ENCODE measurements around the gene ANXA6. TPM values are rescaled to one million over a fixed set of nuclear protein-coding genes. Genes with fewer than 3 reads are reported as not detected.

ANXA6 gene
- total RNA-seq, 1 experiment from 2014 or later = 95.9 TPM

DNA sequence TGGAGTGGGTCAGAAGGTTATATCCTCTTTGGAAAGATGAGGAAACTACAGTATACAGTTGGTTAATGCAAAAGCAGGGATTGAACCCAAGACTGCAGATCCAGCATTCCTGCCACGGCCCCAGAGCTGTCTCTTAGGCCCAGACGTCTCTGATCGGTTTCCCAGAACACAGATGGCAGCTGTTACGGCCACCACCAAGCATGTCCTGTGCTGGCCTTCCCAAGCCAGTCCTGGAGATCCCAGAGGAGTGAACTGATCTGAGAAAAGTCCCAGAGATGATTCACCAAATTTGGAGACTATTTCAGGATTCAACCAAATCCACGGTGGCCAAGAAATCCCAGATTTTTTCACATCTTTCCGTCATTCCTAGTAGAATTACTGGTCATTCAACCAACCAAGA lies 96.8 kb downstream of the ANXA6 start:
- no TSS peak for BruUV-seq (replicated peaks)
- Histone ChIP-seq H3K9me3 (ENCODE audit: low read depth, low read length, poor library complexity, severe bottlenecking) (no peaks in the 10 kb centered on the region), H3K36me3 (ENCODE audit: insufficient read depth, low read length, poor library complexity, severe bottlenecking) (no peaks in the 10 kb centered on the region), H3K4me1 (ENCODE audit: insufficient read depth, low read length, poor library complexity, severe bottlenecking) (no peaks in the 10 kb centered on the region), H3K27ac (ENCODE audit: low read depth, low read length, poor library complexity, severe bottlenecking) (no peak overlapping the region), H3K27me3 (replicated peaks; ENCODE audit: insufficient read depth, low read depth, low read length, poor library complexity) (no peaks in the 10 kb centered on the region), H3K4me3 (ENCODE audit: low read depth, low read length, poor library complexity, severe bottlenecking) (no peak overlapping the region)
- CTCF ChIA-PET = interaction anchor here (1.2 kb wide), 1 partner anchor 9 kb away, joined by 5 read pairs; no protein-coding TSS in a partner anchor
- no peak for DNase-seq (ENCODE audit: low spot score)
- intact Hi-C loops (cut with micrococcal nuclease; ENCODE audit: unreplicated experiment) = no loop called here
- TF ChIP-seq, protein P1, sequence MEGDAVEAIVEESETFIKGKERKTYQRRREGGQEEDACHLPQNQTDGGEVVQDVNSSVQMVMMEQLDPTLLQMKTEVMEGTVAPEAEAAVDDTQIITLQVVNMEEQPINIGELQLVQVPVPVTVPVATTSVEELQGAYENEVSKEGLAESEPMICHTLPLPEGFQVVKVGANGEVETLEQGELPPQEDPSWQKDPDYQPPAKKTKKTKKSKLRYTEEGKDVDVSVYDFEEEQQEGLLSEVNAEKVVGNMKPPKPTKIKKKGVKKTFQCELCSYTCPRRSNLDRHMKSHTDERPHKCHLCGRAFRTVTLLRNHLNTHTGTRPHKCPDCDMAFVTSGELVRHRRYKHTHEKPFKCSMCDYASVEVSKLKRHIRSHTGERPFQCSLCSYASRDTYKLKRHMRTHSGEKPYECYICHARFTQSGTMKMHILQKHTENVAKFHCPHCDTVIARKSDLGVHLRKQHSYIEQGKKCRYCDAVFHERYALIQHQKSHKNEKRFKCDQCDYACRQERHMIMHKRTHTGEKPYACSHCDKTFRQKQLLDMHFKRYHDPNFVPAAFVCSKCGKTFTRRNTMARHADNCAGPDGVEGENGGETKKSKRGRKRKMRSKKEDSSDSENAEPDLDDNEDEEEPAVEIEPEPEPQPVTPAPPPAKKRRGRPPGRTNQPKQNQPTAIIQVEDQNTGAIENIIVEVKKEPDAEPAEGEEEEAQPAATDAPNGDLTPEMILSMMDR (conservative IDR thresholded peaks at IDR 0.05; ENCODE audit: low read depth, low read length) = no peak
- no peak for TF ChIP-seq EZH2 (IDR thresholded peaks at IDR 0.05; ENCODE audit: borderline replicate concordance, low read depth, low read length, poor library complexity, severe bottlenecking)
- POLR2A ChIA-PET (ENCODE audit: low non-redundant PET) = no interaction called here

DNA sequence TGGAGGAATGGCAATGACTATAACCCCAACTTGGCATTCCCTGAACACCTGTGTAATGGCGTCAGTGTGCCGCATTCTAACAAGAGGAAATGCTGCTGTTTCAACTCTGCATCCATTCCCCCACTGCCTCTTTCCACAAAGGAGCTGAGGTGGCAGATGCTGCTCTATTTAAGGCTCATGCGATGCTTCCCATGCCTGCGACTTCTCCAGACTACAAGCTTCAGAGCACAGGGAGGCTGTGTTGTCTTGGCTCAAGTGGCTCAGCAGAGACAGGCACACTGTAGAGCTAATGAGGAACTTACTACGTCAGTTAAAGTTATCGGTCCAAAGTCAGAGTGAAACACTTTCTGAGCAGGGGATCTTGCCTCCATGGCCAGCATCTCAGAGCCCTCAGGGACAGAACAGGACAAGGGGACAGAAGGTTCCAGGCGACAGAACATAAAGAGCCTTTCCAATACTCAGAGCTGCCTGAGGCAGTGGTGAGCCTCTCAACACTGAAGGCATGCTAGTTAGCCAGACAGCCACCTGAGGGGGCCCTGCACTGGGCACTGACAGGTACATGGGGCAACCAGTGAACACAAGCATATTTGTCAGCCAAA lies 98.6 kb downstream of the ANXA6 start:
- intact Hi-C loops (cut with micrococcal nuclease; ENCODE audit: unreplicated experiment) = no loop called here
- TF ChIP-seq, protein P1 (conservative IDR thresholded peaks at IDR 0.05; ENCODE audit: low read depth, low read length) = no peak
- TF ChIP-seq EZH2 (IDR thresholded peaks at IDR 0.05; ENCODE audit: borderline replicate concordance, low read depth, low read length, poor library complexity, severe bottlenecking) = no peak
- POLR2A ChIA-PET (ENCODE audit: low non-redundant PET) = no interaction called here
- Histone ChIP-seq H3K9me3 (ENCODE audit: low read depth, low read length, poor library complexity, severe bottlenecking) (no peaks in the 10 kb centered on the region), H3K27me3 (replicated peaks; ENCODE audit: insufficient read depth, low read depth, low read length, poor library complexity) (no peaks in the 10 kb centered on the region), H3K4me3 (ENCODE audit: low read depth, low read length, poor library complexity, severe bottlenecking) (no peak overlapping the region), H3K36me3 (ENCODE audit: insufficient read depth, low read length, poor library complexity, severe bottlenecking) (no peaks in the 10 kb centered on the region), H3K27ac (ENCODE audit: low read depth, low read length, poor library complexity, severe bottlenecking) (no peak overlapping the region), H3K4me1 (ENCODE audit: insufficient read depth, low read length, poor library complexity, severe bottlenecking) (no peaks in the 10 kb centered on the region)
- no TSS peak for BruUV-seq (replicated peaks)
- CTCF ChIA-PET = no interaction called here
- no peak for DNase-seq (ENCODE audit: low spot score)

DNA sequence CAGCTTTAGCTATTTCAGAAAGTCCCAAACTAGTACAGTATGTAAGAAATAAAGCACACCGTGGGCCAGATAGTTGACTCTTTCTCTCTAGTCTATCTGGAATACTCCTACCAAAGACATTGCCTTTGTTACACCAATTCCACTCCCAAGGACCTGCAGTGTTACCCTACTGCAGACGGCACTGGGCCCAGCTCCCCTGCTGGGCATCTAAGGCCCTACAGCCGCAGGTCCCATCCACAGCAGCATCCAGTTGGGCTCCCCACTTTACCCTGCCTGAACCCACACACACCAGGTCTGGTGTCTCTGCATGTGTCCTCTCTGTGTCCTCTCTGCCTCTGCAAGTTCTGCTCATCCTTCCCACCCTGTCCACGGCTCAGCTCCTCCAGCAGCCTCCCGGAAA lies 99.3 kb downstream of the ANXA6 start:
- Histone ChIP-seq H3K9me3 (ENCODE audit: low read depth, low read length, poor library complexity, severe bottlenecking) (no peaks in the 10 kb centered on the region), H3K36me3 (ENCODE audit: insufficient read depth, low read length, poor library complexity, severe bottlenecking) (no peaks in the 10 kb centered on the region), H3K27me3 (replicated peaks; ENCODE audit: insufficient read depth, low read depth, low read length, poor library complexity) (no peaks in the 10 kb centered on the region), H3K4me3 (ENCODE audit: low read depth, low read length, poor library complexity, severe bottlenecking) (no peak overlapping the region), H3K4me1 (ENCODE audit: insufficient read depth, low read length, poor library complexity, severe bottlenecking) (no peaks in the 10 kb centered on the region), H3K27ac (ENCODE audit: low read depth, low read length, poor library complexity, severe bottlenecking) (no peak overlapping the region)
- TF ChIP-seq, protein P1 (conservative IDR thresholded peaks at IDR 0.05; ENCODE audit: low read depth, low read length) = no peak
- TF ChIP-seq EZH2 (IDR thresholded peaks at IDR 0.05; ENCODE audit: borderline replicate concordance, low read depth, low read length, poor library complexity, severe bottlenecking) = no peak
- no peak for DNase-seq (ENCODE audit: low spot score)
- no TSS peak for BruUV-seq (replicated peaks)
- intact Hi-C loops (cut with micrococcal nuclease; ENCODE audit: unreplicated experiment) = no loop called here
- POLR2A ChIA-PET (ENCODE audit: low non-redundant PET) = no interaction called here
- CTCF ChIA-PET = interaction anchor here (0.6 kb wide), 1 partner anchor 105 kb away, joined by 3 read pairs; no protein-coding TSS in a partner anchor

Measured in A673 (cell line).